Measurements from ENCODE around the gene ARHGAP9.

GRCh38 chr12:57496822-57497221 is 17.2 kb upstream of the ARHGAP9 start:
- TF ChIP-seq CTCF (IDR thresholded peaks at IDR 0.05) (no peak), POLR2AphosphoS5 (IDR thresholded peaks at IDR 0.05; ENCODE audit: low read depth, low read length) (no peak), SIN3A (IDR thresholded peaks at IDR 0.05; ENCODE audit: borderline replicate concordance, insufficient read depth, low read depth, low read length) (no peak)
